HTERT RPE-1 (cell line): ENCODE data around the gene GUCA2A.

Experiments used
- in situ Hi-C: fragments of 300-500 bp; cut with MboI; formaldehyde crosslinking; loops from 4 replicates; pipeline ENCODE4 v1.14.3; 2020; ENCODE audit warnings: low sequenced_read_pairs

Gene GUCA2A

GRCh38 chr1:42133809-42134526, 30.6 kb downstream of the GUCA2A start:
- in situ Hi-C loops = no loop called here

- in situ Hi-C loops = no loop called here
Observed at GRCh38 chr1:42133390-42133789, 31.2 kb downstream of the GUCA2A start.

DNA sequence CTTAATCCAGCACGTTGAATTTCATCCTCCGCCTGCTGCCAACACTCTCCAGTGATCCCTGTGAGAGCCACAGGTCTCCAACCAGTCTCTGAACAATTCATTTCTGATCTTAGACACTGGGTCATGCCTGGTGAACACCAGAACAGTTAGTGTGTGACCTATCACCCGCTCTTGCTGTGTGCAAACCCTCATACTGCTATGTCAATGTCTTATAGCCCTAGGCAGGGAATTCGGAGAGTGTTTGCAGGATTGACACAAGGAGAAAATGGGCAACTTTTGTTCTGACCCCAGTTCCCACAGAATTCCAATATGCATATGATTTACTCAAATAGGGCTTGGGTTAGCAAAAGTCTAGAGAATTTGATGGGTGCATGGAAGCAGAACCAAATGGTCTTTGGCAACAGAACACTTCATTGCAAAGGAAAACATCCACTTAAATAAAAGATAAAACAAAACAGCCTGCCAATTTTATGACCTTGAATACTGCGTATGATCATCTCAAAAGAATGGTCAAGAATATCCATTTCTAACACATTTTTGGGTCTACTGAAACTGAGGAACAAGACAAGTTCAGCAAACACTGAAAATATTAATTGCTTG, 34.4 kb downstream of the GUCA2A start:
- in situ Hi-C loops = no loop called here

GRCh38 chr1:42128964-42129363, 35.6 kb downstream of the GUCA2A start:
- in situ Hi-C loops = no loop called here

- in situ Hi-C loops = no loop called here
Observed at GRCh38 chr1:42128499-42128898, 36.0 kb downstream of the GUCA2A start.

- in situ Hi-C loops = no loop called here
Observed at GRCh38 chr1:42127767-42128166, 36.8 kb downstream of the GUCA2A start.

GRCh38 chr1:42125552-42125951, 39.0 kb downstream of the GUCA2A start:
- in situ Hi-C loops = no loop called here

DNA sequence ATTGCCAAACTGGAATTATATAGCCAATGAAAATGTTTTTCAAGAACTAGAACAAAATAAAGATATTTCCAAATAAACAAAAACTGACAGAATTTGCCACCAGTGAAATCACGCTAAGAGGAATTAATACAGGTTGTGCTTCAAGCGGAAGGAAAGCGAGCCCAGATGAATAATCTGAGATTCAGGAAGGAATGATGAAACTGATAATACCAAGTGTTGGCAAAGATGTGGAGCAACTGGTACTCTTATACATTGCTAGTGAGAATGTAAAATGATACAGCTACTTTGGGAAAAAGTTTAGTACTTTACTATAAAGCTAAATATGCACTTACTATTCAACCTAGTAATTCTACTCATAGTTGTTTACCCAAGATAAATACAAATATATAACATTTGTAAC, 42.1 kb downstream of the GUCA2A start:
- in situ Hi-C loops = no loop called here

DNA sequence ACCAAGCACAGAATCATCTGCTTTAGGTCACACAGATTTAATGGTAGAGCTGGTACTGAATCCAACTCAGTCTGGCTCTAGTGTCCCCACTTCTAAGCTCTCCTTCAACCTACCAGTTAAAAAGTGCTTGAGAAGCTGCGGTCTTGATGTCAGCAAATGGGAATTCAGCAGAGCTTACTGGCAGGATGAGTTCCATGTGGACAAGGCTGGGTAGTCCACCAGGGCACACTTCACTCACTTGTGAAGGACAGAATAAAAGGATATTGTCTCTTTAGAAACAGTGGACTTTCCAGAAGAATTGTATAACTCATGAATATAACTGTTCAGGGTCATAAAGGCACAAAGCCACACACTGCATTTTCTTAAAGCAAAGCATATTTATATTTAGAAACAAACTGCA, 46.4 kb downstream of the GUCA2A start:
- in situ Hi-C loops = no loop called here

DNA sequence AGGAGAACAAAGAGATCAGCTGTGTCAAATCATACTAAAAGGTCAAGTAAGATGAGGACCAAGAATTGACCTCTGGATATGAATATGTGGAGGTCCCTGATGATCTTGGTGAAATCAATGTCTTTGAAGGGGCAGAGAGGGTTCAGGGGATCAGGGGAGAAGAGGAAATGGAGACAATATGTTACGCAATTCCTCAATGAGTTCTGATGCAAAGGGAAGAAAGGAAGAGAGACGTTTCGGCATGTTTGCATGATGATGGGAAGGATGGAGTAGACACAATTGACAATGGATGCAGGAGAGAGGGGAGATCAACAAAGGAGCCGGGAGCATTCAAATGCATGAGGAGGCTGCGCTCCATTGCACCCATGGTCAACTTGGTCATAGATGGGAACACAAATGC, 47.3 kb downstream of the GUCA2A start:
- in situ Hi-C loops = no loop called here

- in situ Hi-C loops = no loop called here
Observed at GRCh38 chr1:42114229-42114628, 50.3 kb downstream of the GUCA2A start.
